GM21825 (cell line): ENCODE results near the gene OPTN.
"Not testable (repeated sequence)": the region's sequence is repeated elsewhere in the genome, so short reads cannot be mapped to it uniquely, and the experiment has no call there.

Source experiments
- ATAC-seq: cut with Tn5 transposase; IDR thresholded peaks from one replicate; pipeline ENCODE4 v1.9.1; 2021; ENCODE audit warnings: mild to moderate bottlenecking, moderate library complexity; ENCODE audit not compliant: unreplicated experiment

Gene OPTN

DNA sequence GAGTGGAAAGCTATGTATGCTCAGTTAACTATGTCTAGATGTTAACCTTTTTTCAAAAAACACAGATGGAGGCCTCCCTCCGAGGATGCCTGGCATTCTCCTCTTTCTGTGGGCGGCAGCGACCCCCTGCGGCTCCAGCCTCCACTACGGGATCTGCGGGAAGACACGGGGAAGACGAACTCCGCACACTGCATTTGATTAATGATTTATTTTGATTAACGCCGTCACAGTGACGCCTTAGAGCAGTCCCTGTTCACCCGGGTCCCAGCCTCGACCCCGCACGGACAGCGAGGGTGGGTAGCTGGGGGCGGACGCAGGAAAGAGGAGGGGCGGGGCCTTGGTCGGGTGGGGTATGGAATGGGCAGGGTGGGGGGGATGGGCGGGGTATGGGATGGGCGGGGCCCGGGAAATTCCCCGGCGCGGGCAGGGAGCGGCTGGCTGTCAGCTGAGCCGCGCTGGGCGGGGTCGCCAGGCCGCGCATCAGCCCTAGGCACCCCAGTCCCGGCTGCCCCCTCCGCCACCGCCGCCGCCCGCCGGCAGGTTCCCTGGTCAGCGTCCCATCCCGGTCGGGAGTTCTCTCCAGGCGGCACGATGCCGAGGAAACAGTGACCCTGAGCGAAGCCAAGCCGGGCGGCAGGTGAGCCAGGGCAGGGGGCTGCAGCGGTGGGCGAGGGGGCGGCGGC lies at the start of gene OPTN:
Gene OPTN (plus strand): TSS at position 498 of the 683 bp plus-strand sequence. CDS start 8,960 bp downstream, outside the sequence.
- peak; percentile 67 for ATAC-seq

DNA sequence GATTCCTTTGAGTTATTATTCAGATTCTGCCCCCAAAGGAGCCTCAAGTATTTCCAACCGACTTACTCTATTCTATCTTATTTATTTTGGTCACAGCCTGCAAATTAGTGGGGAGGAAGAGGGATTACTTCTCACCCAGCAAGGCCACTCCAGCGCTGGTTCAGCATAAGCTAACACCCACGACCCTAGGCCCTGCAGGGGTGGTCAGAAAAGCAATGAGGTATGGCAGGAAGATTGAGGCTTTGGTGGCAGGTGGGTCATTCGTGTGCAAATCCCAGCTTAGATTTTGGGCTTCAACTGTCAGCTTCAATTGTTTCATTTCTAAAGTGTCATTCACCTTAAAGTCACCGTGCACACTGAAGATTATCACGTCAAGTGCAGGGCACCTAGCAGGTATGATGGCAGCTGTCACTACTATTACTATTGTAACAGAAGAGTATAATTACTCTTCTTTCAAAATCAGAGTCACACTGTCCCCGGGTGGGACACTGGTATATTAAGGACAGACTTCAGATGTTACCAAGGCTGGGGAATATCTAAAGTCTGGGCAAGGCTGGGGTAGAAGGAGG lies 48.8 kb upstream of the OPTN start:
- ATAC-seq, result no peak

DNA sequence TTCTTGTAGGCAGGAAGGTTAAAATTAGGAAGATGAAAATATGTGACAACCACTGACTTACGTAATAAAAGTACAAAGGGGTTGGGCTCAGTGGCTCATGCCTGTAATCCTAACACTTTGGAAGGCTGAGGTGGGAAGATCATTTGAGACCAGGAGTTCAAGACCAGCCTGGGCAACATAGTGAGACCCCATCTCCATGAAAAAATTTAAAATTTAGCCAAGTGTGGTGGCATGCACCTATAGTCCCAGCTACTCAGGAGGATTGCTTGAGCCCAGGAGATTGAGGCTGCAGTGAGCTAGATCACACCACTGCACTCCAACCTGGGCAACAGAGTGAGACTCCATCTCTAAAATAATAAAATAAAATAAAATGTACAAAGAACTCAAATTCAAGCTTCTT lies 46.8 kb upstream of the OPTN start:
- not testable (repeated sequence) for ATAC-seq

DNA sequence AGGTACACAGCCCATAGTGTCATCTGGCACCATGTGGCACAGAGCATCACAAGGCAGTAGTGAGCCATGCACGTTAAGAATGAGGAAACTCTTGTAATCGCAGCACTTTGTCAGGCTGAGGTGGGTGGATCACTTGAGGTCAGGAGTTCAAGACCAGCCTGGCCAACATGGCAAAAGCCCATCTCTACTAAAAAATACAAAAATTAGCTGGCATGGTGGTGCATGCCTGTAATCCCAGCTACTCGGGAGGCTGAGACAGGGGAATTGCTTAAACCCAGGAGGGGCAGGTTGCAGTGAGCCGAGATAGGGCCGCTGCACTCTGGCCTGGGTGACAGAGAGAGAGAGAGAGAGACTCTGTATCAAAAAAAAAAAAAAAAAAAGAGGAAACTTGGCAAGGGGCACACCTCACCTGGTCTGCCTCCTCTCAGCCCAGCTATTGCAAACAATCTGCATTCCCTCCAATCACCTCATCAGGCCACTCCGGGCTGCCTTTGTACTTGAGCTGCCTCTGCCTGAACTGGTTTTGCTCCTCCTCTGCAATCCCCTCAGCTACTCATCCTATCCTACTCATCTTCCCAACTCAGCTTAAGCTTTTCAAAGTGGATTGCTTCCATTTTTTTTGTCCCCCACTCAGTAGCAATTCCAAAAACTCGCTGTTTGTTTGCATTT lies 46.0 kb upstream of the OPTN start:
- ATAC-seq, result no peak

DNA sequence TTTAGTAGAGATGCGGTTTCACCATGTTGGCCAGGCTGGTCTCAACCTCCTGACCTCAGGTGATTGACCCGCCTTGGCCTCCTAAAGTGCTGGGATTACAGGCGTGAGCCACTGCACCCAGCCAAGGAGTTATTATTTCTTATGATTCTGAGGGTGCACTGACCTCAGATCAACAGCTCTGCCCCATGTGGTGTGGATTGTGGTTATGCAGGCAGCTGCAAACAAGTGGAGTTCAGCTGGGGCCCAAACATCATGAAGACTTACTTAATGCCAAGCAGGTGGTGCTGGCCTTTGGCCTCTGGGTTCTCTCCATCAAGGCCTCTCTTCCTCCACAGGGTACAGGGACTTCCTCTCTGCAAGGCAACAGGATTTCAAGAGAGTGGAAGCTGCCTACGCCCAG lies 45.1 kb upstream of the OPTN start:
- ATAC-seq, result no peak

DNA sequence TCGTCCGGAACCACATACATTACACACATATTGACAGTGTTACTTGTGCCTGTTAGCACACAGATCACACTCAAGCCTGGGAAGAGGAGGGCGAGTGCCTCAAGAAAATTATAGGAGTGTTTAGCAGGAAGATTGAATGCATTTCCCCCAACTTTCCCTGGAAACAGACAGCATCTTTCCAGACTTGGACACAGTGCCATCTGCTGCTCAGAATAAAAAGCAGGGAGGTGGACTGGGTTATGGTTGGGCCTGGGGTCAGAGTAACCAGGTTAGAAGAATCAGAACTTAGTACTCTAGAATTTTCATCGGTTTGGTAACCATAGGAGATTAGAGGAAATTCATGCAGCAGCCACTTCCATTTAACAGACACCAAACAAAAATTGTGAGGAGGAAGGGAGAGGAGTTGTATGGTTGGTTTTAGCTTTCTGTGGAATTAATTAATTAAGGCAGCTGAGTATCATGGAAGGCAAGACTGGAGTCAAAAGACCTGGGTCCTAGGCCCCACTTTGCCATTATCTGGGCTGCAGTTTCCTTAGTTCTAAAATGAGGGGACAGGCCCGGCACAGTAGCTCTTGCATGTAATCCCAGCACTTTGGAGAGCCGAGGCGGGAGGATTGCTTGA lies 43.4 kb upstream of the OPTN start:
- no peak for ATAC-seq

DNA sequence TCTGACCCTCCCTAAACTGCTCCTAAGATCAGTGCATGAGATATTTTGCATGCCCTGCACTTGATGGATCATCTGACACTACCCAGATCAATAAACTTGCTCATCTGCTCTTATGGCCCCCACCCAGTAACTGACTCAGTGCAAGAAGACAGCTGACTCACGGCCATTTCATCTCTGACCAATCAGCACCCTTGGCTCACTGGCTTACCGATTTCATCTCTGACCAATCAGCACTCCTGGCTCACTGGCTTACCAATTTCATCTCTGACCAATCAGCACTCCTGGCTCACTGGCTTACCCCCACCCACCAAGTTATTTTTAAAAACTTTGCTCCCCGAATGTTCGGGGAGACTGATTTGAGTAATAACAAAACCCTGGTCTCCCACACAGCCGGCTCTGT lies 37.2 kb upstream of the OPTN start:
- ATAC-seq, result no peak

DNA sequence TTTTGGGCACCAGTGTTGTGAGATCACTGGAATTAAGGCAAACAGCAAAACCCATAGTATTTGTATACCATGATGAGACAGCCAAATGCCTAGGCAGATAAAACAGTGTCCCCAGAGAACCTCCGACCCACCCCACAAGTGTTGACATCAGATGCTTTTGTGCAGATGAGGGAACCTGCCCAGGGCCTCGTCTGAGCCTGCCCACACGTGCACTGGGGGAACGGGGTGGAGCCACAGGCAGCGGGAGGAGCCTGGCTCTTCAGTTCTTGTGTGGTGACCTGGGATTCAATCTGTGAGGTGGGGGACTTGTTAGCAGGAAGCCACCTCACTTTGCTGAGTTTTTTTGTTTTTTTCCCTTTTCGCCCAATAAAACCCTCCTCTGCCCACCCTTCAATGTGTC lies 33.4 kb upstream of the OPTN start:
- no peak for ATAC-seq

DNA sequence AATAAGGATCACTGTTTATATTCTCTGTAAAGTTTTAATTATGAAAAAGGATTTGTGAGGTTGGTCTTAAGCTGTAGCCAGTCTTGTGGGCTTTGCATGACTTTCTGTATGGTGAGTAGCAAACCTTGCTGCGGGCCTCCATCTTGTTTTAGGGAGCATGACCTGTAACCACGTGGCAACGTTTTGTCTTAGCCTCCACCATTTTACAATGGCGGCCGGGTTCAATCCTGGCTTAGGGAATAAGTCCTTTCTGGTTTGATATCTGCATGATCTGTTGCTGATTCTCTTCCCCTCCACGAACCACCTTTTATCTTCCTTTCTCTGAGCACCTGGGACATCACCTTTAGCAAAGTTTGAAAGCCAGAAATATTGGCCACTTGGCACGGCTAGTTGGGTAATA lies 32.5 kb upstream of the OPTN start:
- ATAC-seq, result no peak

DNA sequence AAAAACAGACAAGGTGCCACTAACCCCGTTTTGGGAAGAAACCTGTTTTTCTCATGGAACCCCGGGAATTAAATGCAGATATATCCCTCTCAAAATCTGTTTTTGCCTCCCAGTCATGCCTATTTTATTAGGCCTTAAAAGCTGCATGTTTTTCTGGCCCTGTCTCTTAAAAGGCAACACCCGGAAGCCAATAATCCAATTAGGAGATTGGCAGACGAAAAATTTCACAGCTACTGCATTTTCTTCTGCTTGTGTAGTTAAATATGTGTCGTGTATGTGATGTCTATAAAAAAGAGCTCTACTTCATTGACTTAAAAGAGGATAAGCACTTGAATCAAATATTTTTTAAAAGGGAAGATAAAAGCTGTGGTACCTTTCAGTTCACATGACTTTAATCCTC lies 31.9 kb upstream of the OPTN start:
- ATAC-seq, result no peak

DNA sequence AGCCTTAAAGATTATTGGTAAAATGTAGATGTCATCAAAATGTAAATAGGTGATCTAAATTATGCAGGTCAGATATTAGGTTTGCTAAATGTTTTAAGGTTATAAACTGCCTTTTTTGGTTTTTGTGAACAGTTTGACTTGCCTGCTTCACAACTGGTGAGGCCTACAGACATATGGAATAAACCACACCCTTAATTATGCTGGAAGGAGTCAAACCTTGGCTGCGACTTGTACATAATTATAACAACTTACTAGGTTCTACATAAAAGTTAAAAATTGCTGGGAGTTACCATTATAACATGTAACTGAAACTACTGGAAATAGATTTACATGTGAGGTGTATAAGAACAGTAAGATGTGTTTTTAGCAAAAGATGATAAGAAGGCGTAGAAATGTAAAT lies 31.5 kb upstream of the OPTN start:
- no peak for ATAC-seq

DNA sequence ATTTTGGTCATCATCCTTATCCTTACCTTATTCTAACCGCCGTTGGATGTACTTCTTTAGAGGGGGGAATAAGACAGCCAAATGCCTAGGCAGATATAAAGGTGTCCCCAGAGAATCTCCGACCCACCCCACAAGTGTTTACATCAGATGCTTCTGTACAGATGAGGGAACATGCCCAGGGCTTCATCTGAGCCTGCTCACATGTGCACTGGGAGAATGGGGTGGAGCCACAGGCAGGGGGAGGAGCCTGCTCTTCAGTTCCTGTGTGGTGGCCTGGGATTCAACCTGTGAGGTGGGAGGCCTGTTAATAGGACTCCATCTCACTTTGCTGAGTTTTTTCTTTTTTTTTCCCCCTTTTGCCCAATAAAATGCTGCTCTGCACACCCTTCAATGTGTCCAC lies 27.6 kb upstream of the OPTN start:
- no peak for ATAC-seq

DNA sequence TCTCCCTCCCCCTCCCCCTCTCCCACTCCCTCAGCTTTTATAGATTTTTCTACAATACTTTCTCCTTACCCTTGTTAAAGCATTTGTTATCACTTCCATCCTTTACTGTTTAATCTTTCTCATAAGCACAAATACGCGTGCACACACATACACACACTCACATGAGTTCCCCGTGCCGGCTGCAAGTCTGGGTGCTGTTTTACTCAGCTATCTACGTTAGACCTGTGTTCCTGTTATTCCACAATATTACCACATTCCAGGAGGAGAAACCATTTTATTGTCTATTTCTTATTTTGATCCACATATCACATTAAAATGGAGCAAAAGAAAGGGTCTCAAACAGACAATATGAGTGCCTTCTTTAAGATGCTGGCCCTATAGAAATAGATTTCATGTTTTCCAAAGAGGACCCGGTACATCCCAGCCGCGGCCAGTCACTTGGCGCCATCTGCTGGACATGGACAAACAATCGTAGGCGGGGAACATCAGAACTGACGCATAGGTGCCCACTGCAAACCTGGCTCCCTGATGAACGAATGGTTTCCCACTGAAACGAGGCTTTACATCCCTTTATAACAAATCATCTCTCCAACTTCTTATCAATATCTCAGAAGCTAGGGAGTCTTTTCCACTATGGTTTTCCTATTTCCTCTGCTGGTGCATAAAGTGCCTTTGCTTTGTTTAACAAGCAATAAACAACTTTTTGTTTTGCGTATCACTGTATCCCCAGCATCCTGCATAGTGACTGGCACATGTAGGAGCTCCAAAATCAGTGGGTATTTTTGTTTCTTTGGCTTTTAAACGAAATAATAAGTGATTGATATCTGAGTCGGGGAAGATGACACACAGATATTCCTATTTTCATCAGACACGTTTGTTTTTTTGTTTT lies 25.2 kb upstream of the OPTN start:
- ATAC-seq, result no peak

DNA sequence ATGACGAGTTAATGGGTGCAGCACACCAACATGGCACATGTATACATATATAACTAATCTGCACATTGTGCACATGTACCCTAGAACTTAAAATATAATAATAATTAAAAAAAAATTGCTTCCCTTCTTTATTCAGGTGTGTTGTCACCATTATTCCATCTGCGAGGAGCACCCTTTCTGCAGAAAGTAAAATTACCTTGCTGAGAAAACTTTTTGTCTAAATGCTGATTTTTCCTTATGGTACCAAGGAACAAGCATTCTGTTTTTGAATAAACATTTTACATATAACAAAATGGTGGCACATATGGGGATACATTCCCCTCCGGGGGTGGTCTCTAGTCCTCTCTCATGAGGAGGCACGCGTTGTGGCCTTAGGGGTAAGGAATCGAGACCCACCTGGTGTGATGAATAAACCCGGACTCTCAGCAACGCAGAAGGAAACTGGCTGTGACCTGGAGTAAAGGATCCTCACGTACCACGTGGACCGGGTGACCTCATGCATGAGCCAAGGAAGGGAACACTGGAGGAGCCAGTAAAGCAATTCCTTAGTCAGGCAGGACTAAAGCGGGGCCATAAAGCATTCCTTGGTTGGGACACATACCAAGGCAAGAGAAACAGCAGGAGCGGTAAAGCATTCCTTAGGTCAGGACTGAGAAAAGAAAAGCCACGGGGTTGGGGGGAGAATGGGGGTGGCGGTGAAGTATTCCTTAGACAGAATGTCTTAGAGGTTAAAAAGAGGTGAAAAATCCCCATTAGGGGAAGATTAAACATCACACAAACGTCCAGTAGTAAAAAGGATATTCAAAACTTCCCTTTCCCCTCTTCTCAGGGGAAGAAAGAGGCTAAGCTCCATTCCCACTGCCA lies 20.8 kb upstream of the OPTN start:
- no peak for ATAC-seq

DNA sequence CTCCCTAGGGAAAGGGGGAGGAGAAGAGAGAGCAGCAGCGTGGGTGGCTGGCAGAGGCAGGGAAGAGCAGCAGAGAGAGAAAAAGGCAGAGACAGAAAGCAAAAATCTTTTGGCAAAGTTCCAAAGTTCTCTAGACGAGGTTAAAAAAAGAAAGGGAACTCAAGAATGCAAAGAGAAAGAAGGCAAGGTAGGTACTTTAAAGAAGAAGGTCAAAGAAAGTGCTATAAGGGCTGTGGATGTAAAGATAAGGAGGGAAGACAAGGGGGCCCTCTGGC lies 20.2 kb upstream of the OPTN start:
- no peak for ATAC-seq

DNA sequence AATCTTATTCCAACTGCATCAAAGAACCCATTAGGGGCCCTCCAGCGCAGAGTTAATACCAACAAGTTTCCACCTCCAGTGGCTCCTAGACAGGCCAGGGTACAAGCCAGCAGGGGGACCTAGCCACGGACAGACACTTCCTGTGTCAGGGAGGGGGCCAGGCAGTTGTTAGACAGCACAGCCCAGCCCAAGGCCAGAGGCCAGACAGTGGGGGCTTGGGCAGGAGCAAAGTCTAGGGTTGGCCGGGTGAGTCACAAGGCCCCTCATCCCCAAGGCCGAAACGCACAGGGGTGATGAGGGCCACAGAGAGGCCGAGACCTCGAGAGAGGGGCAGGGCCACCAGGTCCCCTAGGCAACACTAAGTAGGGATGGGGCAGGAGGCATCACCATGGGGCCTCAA lies 19.3 kb upstream of the OPTN start:
- no peak for ATAC-seq

DNA sequence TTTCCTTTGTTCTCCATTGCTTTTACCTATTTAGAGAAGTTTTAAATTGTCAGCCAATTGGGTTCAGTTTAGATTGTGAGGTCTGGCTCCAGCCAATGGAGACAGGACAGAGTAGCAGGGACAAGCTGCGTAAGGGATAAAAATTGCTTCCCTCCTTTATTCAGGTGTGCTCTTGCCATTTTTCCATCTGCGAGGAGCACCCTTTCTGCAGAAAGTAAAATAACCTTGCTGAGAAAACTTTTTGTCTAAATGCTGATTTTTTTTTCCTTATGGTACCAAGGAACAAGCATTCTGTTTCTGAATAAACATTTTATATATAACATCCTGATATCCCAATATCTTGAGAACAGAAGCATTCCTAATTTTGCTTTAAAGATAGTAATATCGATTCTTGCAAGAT lies 16.3 kb upstream of the OPTN start:
- not testable (repeated sequence) for ATAC-seq

DNA sequence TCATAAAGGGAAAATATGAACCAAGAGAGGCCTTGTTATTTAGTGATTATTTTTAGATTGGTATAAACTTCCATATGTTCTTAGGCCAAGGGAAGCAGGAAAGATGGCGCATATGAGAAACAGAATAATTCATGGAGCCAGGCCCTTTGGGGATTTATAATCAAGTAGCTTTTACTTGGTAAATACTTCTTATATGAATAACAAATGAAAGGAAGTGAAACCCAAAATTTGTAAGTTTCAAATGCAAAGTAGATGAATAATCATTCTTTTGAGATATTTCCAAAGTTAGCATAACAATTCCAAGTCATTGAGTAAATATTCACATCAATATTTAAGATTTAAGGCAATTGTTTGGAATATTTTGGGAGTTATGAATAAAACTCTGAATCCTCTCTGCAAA lies 13.9 kb upstream of the OPTN start:
- no peak for ATAC-seq

DNA sequence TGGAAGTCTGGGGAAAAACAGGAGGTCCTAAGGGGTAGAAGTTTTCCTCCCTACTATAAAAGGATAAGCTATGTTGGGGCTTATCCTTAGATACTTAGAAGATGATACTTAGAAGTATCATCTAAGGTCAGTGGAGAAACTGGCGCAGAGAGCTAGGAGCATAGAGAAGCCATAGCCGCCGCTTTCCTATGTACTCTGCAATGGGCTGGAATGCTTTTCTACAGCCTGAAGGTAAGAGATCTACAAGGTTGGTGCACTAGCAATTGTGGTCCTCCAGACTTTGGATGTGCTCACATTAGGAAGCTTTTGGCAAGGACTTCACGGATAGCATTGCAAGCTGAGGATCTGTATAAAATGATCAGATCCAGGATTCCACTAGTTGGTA lies 12.4 kb upstream of the OPTN start:
- ATAC-seq, result no peak

DNA sequence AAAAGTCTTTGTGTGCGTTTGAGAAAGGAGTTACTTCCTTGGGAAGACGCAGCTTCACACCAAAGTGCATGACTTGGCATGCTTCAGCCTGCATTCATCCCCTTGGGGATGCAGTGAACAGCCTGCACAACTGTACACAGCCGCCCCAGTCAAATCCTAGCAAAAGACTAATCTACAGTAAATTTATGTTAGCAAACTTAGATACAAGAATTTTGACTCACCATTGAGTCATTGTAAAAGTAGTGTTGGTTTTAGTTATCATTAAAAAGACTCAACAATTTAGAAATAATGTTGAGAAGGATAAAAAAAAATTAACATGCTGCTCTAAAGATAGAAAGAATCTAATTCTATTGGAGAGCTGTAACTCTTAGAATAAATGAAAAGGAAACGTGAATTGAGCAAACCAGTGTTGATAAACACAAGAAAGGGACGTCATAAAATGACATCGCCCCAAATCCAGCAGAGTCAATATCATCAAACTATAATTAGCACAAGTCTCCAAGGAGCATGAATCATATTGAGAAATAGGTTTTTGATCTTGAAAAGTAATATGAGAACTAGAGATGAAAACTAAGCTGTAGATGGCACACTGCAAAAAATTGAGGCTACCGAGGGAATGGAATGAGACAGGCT lies 11.9 kb upstream of the OPTN start:
- ATAC-seq, result no peak
